K562 (cell line): ENCODE results near the gene CLCN6. TPM values are rescaled to one million over a fixed set of nuclear protein-coding genes. Genes with fewer than 3 reads are reported as not detected.
A peak's percentile ranks its signal among the peaks of the same experiment; 100 is the strongest.

Experiments
- CHD7 ChIP-seq: fragments of 200-600 bp; sonication (generic); IDR thresholded peaks from one replicate; pipeline ENCODE4 v1.6.1; 2012; ENCODE audit warnings: mild to moderate bottlenecking, low read depth, low read length, inconsistent platforms
- CSDE1 ChIP-seq, 2 experiments: fragments of 450-650 bp; IDR thresholded peaks; 2 replicates each; pipeline ENCODE4 v1.6.1; 2016; ENCODE audit warnings: mild to moderate bottlenecking in 1 of 2
- HDAC1 ChIP-seq, 2 experiments: fragments of 450-650 bp; IDR thresholded peaks; 2 replicates each; pipeline ENCODE4 v1.6.1; 2016 to 2017; ENCODE audit warnings: inconsistent platforms in 1 of 2, mild to moderate bottlenecking in 1 of 2, moderate library complexity in 1 of 2
- IRF2 ChIP-seq: sonication (generic); formaldehyde crosslinking; IDR thresholded peaks from 2 replicates; pipeline ENCODE4 v1.8.1; 2022; ENCODE audit warnings: mild to moderate bottlenecking, missing genetic modification reagents
- KLF1 ChIP-seq: fragments of 450-650 bp; IDR thresholded peaks from 2 replicates; pipeline ENCODE4 v1.6.1; 2016; ENCODE audit warnings: missing genetic modification characterization, missing compliant biosample characterization
- PRMT5 ChIP-seq: sonication (generic); formaldehyde crosslinking; IDR thresholded peaks from 2 replicates; pipeline ENCODE4 v1.5.0; 2020; ENCODE audit warnings: missing genetic modification reagents
- TGIF2 ChIP-seq: sonication (generic); formaldehyde crosslinking; IDR thresholded peaks from 2 replicates; pipeline ENCODE4 v1.8.1; 2022; ENCODE audit warnings: mild to moderate bottlenecking, missing genetic modification reagents, moderate library complexity
- ZBTB43 ChIP-seq: sonication (generic); formaldehyde crosslinking; IDR thresholded peaks from 2 replicates; pipeline ENCODE4 v1.8.0; 2023; ENCODE audit warnings: mild to moderate bottlenecking, missing genetic modification reagents
- ZFPM2 ChIP-seq: fragments of 250-450 bp; sonication (Bioruptor Pico); IDR thresholded peaks from 2 replicates; pipeline ENCODE4 v1.5.1; 2022; ENCODE audit warnings: mild to moderate bottlenecking
- ZNF174 ChIP-seq: fragments of 250-450 bp; sonication (Bioruptor Pico); IDR thresholded peaks from 2 replicates; pipeline ENCODE4 v1.4.0; 2020; ENCODE audit warnings: mild to moderate bottlenecking
- ZNF232 ChIP-seq: sonication (generic); formaldehyde crosslinking; IDR thresholded peaks from 2 replicates; pipeline ENCODE4 v1.8.0; 2022; ENCODE audit warnings: mild to moderate bottlenecking, missing genetic modification reagents
- polyA plus RNA-seq, 8 experiments: library from polyadenylated mRNA; depleted of rRNA in 4 of 8; stranded (reverse) in 5 of 8; unstranded in 3 of 8; fragments of >200 nt; fragmentation: Nextera tagmentation in 2 of 8; fragmentation: Illumina TruSeq in 1 of 8; extraction: Ambion mirVana in 2 of 8; extraction: Trizol in 1 of 8; gene quantifications; 2 replicates each; pipeline versions ENCODE4 v1.2.1 to v1.2.3, GENCODE V29; 2011 to 2014; ENCODE audit warnings: inconsistent platforms in 1 of 8, missing spikeins in 1 of 8
- total RNA-seq, 7 experiments: library from RNA; depleted of rRNA in 6 of 7; stranded (reverse); fragments of >200 nt in 6 of 7; fragmentation: Illumina TruSeq in 2 of 7; extraction: Trizol in 2 of 7; gene quantifications; 2 replicates each; pipeline versions ENCODE4 v1.2.1 to v1.2.3, GENCODE V29; 2011 to 2021; ENCODE audit warnings: low replicate concordance in 1 of 7
- TF ChIP-seq, protein P1 (sequence below): fragments of 150-350 bp; conservative IDR thresholded peaks from 2 replicates; pipeline ENCODE4 v1.6.1; 2014; ENCODE audit warnings: low read length

The CLCN6 gene
- total and polyA plus RNA-seq, 9 of the 15 experiments (the other 6 are each of a cell fraction or from before 2014, with no cell fraction given), result 2.0 to 21.8 (median 13.6) TPM

- TF ChIP-seq ZFPM2 (CRISPR knock-in tag), result peak; percentile 63; the same call in 1 of the 2 replicates
- peak; percentile 87 for TF ChIP-seq ZNF232 (CRISPR knock-in tag)
- TF ChIP-seq HDAC1 (IDR thresholded peaks at IDR 0.05), result peak in 1 of 2 experiments; percentile 99; a peak in 2 of 4 replicates
- no peak for TF ChIP-seq CSDE1 (IDR thresholded peaks at IDR 0.05)
- TF ChIP-seq KLF1 (tag), result peak; percentile 94
- TF ChIP-seq PRMT5 (CRISPR knock-in tag), result no peak
- TF ChIP-seq ZNF174 (CRISPR knock-in tag), result no peak
- TF ChIP-seq ZBTB43, result peak; percentile 86
- no peak for TF ChIP-seq IRF2 (CRISPR knock-in tag)
- no peak for TF ChIP-seq CHD7
- TF ChIP-seq TGIF2 (CRISPR knock-in tag), result no peak
- TF ChIP-seq, protein P1, sequence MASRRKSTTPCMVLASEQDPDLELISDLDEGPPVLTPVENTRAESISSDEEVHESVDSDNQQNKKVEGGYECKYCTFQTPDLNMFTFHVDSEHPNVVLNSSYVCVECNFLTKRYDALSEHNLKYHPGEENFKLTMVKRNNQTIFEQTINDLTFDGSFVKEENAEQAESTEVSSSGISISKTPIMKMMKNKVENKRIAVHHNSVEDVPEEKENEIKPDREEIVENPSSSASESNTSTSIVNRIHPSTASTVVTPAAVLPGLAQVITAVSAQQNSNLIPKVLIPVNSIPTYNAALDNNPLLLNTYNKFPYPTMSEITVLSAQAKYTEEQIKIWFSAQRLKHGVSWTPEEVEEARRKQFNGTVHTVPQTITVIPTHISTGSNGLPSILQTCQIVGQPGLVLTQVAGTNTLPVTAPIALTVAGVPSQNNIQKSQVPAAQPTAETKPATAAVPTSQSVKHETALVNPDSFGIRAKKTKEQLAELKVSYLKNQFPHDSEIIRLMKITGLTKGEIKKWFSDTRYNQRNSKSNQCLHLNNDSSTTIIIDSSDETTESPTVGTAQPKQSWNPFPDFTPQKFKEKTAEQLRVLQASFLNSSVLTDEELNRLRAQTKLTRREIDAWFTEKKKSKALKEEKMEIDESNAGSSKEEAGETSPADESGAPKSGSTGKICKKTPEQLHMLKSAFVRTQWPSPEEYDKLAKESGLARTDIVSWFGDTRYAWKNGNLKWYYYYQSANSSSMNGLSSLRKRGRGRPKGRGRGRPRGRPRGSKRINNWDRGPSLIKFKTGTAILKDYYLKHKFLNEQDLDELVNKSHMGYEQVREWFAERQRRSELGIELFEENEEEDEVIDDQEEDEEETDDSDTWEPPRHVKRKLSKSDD, result no peak
Observed at GRCh38 chr1:11805422-11806306, at the start of gene CLCN6, which contains the start of gene MTHFR (continued).
